ENCODE results near the gene DEDD.

Gene DEDD

GRCh38 chr1:161077426-161077825, 55.0 kb downstream of the DEDD start:
- CTCF ChIA-PET, result interaction anchor here (1.4 kb wide), 1 partner anchor 18 kb away, joined by 5 read pairs; no protein-coding TSS in a partner anchor
- no peak overlapping the region for H3K27ac Mint-ChIP-seq
- peaks cover 18% of the 10 kb centered on the region for H3K27me3 Mint-ChIP-seq
- DNase-seq, result no peak
- no peak overlapping the region for H3K4me3 Mint-ChIP-seq
- no peaks in the 10 kb centered on the region for H3K36me3 Mint-ChIP-seq
- H3K4me1 Mint-ChIP-seq, result peaks cover 13% of the 10 kb centered on the region
- H3K9me3 Mint-ChIP-seq, result no peaks in the 10 kb centered on the region

- no peaks in the 10 kb centered on the region for H3K36me3 Mint-ChIP-seq
- no peak overlapping the region for H3K4me3 Mint-ChIP-seq
- no peak for DNase-seq
- H3K9me3 Mint-ChIP-seq, result no peaks in the 10 kb centered on the region
- H3K27ac Mint-ChIP-seq, result no peak overlapping the region
- peaks cover 18% of the 10 kb centered on the region for H3K27me3 Mint-ChIP-seq
- peaks cover 22% of the 10 kb centered on the region for H3K4me1 Mint-ChIP-seq
- CTCF ChIA-PET, result interaction anchor here (0.6 to 1.4 kb wide), 3 partner anchors 19 to 28 kb away, joined by 3 to 6 read pairs (median 5); no protein-coding TSS in a partner anchor
Observed at GRCh38 chr1:161076410-161076809, 56.1 kb downstream of the DEDD start.

- no peak overlapping the region for H3K27ac Mint-ChIP-seq
- peaks cover 38% of the 10 kb centered on the region for H3K4me1 Mint-ChIP-seq
- H3K27me3 Mint-ChIP-seq, result peaks cover 14% of the 10 kb centered on the region
- no peaks in the 10 kb centered on the region for H3K36me3 Mint-ChIP-seq
- CTCF ChIA-PET, result interaction anchor here (0.7 to 8.3 kb wide), 2 partner anchors 22 to 64 kb away, joined by 3 to 196 read pairs; partner anchors contain the start of gene KLHDC9
- no peaks in the 10 kb centered on the region for H3K9me3 Mint-ChIP-seq
- no peak overlapping the region for H3K4me3 Mint-ChIP-seq
- DNase-seq, result no peak
Observed at GRCh38 chr1:161074676-161075368, 57.6 kb downstream of the DEDD start.

GRCh38 chr1:161073474-161074121, 58.9 kb downstream of the DEDD start:
- no peak for DNase-seq
- Mint-ChIP-seq H3K9me3 (no peaks in the 10 kb centered on the region), H3K4me1 (peaks cover 37% of the 10 kb centered on the region), H3K27me3 (peaks cover 4% of the 10 kb centered on the region), H3K27ac (no peak overlapping the region), H3K4me3 (no peak overlapping the region), H3K36me3 (peaks cover 10% of the 10 kb centered on the region)
- CTCF ChIA-PET, result interaction anchor here (1.2 to 8.3 kb wide), 3 partner anchors 12 to 66 kb away, joined by 3 to 196 read pairs (median 20); partner anchors contain the start of gene KLHDC9

- Mint-ChIP-seq H3K9me3 (no peaks in the 10 kb centered on the region), H3K27ac (no peak overlapping the region), H3K27me3 (peaks cover 4% of the 10 kb centered on the region), H3K4me1 (peaks cover 42% of the 10 kb centered on the region), H3K36me3 (peaks cover 17% of the 10 kb centered on the region), H3K4me3 (no peak overlapping the region)
- CTCF ChIA-PET, result interaction anchor here (1.2 to 8.3 kb wide), 5 partner anchors 13 to 85 kb away, joined by 3 to 196 read pairs (median 20); partner anchors contain the start of genes KLHDC9 and USF1
- no peak for DNase-seq
Observed at GRCh38 chr1:161072751-161073449, 59.6 kb downstream of the DEDD start.

- Mint-ChIP-seq H3K4me3 (no peak overlapping the region), H3K27me3 (peaks cover 4% of the 10 kb centered on the region), H3K36me3 (peaks cover 25% of the 10 kb centered on the region), H3K9me3 (no peaks in the 10 kb centered on the region), H3K4me1 (peaks cover 49% of the 10 kb centered on the region), H3K27ac (peak overlapping the region; percentile 16)
- peak; percentile 74 for DNase-seq
- CTCF ChIA-PET, result interaction anchor here (0.9 to 8.3 kb wide), 12 partner anchors 8 to 86 kb away, joined by 3 to 196 read pairs (median 6); partner anchors contain the start of genes DEDD, KLHDC9, UFC1 and USF1
Observed at GRCh38 chr1:161071886-161072371, 60.5 kb downstream of the DEDD start.

Measured in activated naive CD4-positive, alpha-beta T cell treated with anti-CD3 and anti-CD28 coated beads, Interleukin-2, amount 10 ng/mL, durations not matched to agents 7 days and 5 days (primary cell).